NOMO-1 treated with DMSO at 0.1 percent for 48 hours (cell line): Measurements from ENCODE around the gene RBM45.
"Not testable (repeated sequence)": the region's sequence is repeated elsewhere in the genome, so short reads cannot be mapped to it uniquely, and the experiment has no call there.

Experiments
- DNase-seq: peaks from one replicate; lab custom pipeline; 2025; ENCODE audit not compliant: unreplicated experiment; lab: John Stamatoyannopoulos, UW

The RBM45 gene, protein sequence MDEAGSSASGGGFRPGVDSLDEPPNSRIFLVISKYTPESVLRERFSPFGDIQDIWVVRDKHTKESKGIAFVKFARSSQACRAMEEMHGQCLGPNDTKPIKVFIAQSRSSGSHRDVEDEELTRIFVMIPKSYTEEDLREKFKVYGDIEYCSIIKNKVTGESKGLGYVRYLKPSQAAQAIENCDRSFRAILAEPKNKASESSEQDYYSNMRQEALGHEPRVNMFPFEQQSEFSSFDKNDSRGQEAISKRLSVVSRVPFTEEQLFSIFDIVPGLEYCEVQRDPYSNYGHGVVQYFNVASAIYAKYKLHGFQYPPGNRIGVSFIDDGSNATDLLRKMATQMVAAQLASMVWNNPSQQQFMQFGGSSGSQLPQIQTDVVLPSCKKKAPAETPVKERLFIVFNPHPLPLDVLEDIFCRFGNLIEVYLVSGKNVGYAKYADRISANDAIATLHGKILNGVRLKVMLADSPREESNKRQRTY

DNA sequence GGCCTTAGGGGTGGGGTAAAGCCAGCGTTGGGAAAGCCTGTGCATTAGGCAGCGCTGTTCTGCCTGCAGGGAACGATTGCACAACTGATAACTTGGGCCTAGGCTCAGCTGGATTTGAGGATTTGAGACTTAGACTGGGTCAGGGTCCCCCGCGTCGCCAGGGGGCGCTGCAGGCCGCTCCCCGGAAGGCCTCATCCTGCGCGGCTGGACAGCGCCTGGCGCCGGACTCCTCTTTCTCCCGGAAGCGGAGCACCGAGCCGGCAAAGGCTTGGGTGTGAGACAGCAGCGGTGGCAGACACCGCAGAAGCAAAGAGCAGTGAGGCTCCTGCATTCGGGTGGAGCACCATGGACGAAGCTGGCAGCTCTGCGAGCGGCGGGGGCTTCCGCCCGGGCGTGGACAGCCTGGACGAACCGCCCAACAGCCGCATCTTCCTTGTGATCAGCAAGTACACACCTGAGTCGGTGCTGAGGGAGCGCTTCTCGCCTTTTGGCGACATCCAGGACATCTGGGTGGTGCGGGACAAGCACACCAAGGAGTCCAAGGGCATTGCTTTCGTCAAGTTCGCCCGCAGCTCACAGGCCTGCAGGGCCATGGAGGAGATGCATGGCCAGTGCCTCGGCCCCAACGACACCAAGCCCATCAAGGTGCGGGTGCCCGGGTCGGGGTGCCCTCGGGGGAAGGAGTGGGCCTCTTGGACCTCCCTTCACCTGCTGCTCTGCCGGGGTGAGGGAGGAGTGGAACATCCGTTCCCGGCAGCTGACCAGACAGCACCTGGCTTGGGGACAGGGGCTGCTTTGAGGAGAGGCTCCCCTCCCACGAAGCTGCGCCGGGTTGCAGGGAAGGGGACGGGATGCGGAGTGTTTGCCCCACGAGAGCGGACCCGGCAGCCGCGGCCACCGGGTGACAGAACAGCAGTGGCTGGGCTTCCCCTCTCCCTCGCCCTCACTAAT lies at the start of gene RBM45:
RBM45 (plus strand) TSS at position 236 of the 951 bp plus-strand sequence; CDS start at position 346, 110 bp downstream.
- peak; percentile 87 for DNase-seq

DNA sequence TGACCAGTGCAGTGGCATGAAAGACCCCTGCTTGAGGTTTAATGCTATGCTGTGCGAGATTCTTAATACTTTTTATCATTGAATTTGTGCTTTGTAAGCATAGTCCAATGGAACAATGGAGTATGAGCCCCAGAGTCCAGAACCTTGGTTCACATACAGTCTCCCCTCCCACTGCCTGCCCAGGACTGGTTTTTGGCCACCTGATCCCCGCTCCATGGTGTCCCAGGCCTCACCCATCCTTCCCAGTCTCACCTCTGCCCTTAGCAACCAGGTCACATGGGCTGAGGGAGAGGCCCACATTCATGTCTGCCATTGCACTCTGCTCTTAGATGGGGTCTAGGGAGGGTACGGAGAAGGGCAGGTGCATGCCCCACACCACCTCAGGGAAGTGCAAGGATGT lies 45.9 kb upstream of the RBM45 start:
- DNase-seq, result no peak

DNA sequence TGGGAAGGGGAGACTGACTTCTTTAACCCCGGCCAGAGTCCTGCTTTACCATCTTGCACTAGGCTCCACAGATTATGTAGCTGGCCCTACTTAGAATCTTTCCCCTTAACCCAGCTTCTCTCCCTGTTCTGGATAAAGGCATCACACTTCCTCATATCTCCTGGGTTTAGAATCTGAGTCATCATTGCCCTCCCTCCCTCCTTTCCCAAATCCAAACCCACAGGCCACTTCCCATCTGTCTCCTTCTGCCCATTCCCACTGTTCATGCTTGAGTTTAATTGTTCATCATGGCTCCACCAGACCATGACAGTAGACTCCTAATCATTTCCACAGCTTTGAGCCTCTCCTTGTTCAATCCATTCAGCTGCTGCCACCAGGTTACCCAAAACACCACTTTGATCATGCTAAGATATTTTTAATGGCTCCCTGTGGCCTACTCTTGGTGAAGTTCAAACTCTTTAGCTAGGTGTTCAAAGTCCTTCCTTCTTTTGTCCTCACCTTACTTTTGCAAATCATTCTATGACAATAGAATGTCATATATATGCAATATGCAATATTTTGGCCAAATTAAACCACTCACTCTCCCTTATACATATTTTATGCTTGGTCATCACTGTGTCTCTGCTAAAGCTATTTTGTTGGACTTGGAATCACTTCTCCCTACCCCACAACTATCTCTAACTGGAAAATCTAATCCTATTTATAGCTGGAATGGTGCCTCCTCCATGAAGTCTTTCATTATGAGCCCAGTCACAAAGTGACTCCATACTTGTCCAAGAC lies 45.2 kb upstream of the RBM45 start:
- no peak for DNase-seq

GRCh38 chr2:178068823-178069454 lies 43.3 kb upstream of the RBM45 start:
- DNase-seq, result no peak

DNA sequence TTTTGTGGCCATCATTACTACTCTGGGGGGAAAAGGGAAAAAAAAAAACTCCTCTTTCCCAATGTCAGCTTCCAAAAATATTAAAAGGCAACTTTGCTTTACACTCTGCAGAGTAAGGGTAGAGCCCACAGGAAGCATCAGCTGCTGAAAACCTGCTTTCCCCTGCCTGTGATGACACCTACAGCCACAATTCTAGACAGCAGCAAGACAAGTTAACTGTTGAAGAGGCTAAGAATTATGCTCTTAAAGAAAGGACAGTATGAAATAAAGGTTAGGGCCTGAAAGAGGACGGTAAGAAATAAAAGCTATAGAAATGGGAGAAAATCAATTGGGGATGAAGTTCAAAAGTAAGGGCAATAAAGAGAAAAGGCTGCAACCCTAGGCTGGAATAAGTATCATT lies 42.7 kb upstream of the RBM45 start:
- no peak for DNase-seq

- no peak for DNase-seq
These were observed 41.4 kb upstream of the RBM45 start for GRCh38 chr2:178070824-178071223.

DNA sequence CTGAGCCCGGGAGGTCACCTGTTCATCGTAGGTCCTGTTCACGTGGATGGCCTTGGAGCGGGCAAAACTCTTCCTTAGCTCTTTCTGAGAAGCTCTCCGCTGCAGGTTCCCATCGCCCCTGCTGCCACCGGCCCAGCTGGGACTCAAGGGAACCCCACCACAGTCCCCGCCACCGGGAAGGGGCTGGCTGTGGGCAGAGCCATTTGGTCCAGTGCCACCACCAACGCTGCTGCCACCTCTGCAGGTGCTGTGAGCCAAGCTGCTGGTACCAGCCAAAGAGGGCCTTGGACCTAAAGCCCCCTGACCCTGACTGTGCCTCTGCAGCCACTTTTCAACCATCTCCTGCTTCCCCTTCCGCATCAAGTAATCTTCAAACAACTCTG lies 40.2 kb upstream of the RBM45 start:
- DNase-seq, result no peak

- DNase-seq, result peak; percentile 15
These were observed 39.6 kb upstream of the RBM45 start, which contains the start of gene PDE11A for GRCh38 chr2:178072383-178073301. Gene PDE11A (minus strand): TSS chr2:178072777. CDS start chr2:178072437, 340 bp downstream.

DNA sequence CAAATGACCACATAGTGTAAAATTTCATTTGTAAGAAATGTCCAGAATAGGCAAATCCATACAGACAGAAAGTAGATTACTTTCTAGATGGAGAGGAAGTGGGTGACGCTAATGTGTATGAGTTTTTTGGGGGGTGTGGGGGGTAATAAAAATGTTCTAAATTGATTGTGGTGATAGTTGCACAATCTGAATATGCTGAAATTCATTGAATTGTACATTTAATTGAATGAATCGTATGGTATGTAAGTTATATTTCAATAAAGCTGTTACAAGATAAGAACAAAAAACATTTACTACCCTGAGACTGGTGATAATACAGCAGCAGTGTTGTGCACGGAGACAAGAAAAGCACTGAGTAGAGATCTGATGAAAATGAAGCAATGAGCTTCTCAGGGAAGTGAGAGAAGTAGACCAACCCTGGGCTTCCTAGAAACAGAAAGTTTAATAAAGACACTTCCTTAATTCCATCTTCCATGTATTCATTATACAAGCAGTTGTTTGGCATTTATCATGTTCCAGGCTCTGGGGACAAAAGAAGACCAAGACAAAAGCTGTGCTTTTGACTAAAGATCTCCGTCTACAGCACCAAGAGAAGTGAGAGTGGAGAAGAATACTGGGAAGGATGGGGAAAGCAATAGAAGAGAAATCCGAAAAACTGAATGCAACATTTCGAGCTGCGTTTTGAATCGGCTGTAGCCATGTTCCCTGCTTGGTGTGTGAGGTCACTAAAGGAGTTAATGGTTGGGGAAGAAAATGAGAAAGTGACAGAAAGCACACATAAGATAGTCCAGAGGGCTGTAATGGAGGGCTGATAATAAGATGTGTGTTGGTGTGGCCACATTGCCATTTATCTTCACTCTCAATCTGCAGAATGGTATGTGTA lies 37.9 kb upstream of the RBM45 start:
- DNase-seq, result peak; percentile 57

DNA sequence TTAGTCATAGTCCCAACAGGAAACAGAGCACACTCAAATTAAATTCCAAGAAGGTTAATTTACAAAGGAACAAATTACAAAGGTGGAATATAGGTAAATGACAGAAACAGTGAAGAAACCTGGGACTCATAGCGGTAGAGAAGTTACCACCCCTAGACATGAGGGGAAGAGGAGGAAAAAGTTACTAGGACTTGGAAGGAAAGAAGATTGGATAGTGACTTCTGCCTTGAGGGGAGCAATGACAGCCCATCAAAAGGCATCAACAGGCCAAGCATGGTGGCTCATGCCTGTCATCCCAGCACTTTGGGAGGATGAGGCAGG lies 37.3 kb upstream of the RBM45 start:
- DNase-seq, result no peak

DNA sequence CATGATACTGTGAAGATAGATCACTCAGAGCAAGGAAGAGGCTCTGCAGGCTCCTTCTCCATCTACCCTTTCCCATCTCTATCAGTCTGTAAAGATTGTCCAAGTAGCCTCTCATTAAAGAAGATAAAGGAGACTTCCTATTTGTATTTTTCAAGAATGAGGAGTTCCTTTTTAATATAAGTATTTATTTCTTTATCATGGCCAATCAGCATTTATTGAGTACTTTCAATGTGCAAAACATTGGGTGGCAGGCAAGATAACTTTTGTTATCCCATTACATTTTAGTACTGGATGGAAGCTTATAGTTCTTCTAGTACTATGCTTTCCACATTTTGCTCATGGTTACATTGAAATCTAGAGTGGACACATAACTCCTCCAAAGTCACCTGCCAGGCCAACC lies 36.1 kb upstream of the RBM45 start:
- DNase-seq, result no peak

DNA sequence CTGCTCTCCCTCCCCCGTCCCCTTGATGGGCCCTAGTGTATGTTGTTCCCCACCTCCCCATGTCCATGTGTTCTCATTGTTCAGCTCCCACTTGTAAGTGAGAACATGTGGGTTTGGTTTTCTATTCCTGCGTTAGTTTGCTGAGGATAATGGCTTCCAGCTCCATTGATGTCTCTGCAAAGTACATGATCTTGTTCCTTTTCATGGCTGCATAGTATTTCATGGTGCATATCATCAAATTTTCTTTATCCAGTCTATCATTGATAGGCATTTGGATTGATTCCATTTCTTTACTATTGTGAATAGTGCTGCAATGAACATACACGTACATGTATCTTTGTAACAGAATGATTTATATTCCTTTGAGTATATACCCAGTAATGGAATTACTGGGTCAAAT lies 33.0 kb upstream of the RBM45 start:
- DNase-seq, result not testable (repeated sequence)

- no peak for DNase-seq
These were observed 29.7 kb upstream of the RBM45 start for GRCh38 chr2:178082408-178083045.

DNA sequence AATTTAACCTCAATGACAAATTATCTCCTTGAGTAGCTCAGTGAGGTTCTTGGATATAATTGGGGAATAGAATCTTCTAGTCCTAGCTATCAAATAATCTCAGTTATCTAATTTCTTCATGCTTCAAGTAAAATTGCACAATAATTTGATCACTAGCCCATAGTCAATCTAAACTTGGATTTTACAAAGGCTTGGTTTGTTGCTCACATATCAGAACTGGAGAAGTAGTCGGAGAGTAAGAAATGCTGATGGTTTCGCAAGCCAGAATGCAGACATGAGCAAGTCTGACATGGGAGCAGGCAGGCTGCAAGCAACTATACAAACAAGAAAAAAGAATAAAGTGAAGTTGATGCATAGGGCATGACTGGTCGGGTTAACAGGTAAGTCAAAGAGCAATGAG lies 28.0 kb upstream of the RBM45 start:
- DNase-seq, result no peak

DNA sequence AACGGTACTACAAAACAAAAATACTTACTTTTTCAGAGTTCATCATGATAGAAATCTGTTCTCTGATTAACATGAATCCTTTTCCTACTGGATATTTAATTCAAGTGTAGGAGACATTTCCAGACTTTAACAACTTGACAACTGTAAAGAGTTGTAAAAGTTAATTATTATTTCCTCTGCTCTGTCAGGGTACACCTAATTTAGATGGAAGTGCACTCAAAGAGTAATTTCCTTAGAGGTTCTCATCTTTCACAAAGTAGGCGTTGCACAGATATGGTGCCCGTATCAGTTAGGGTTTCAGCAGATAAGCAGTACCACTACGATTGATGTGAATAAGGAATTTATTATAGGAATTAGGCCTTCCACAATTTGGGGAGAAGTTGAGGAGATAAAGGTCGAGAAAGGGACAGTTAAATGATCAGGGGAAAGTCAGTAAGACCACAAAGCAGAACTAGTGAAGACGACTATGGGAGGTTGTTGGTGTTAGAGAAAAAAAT lies 23.4 kb upstream of the RBM45 start:
- DNase-seq, result no peak

DNA sequence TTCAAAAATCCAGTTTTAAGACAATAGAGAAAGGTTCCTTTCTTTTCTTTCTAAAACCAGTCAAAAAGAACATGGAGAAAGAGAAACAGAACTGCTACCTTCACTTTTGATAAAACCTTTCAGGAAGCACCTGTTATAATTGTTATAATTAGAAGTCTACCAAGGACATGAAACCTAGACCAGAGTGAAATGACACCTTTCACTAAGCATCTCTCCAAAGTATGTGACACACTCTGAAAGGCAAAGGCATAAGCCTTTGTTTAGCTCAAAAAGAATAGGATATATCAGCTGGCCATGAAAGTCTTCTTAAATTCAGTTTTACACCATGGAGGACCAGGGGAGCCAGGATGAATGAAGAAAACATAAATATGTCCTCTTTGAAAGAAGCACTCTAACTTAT lies 18.8 kb upstream of the RBM45 start:
- no peak for DNase-seq

GRCh38 chr2:178101321-178102079 lies 10.7 kb upstream of the RBM45 start:
- no peak for DNase-seq
